HEK293 (cell line): ENCODE measurements around the gene CASP8.
"Not testable (repeated sequence)": the region's sequence is repeated elsewhere in the genome, so short reads cannot be mapped to it uniquely, and the experiment has no call there.

ENCODE experiments used
- CTCF ChIA-PET: fragments of 350-600 bp; formaldehyde crosslinking; extraction: SDS; loops from one replicate; lab custom pipeline; 2021; ENCODE audit warnings: antibody characterized with exemption; lab: Yijun Ruan, JAX
- POLR2A ChIA-PET: fragments of 300-600 bp; formaldehyde crosslinking; extraction: SDS; loops from one replicate; lab custom pipeline; 2020; ENCODE audit warnings: antibody characterized with exemption, inconsistent platforms; lab: Yijun Ruan, JAX
- H3K27ac ChIP-seq: fragments of 200-500 bp; sonication (Bioruptor generic); 2 replicates; pipeline ENCODE4 v1.5.1; 2014; ENCODE audit warnings: low read depth, low read length, control low read depth, inconsistent platforms; ENCODE audit errors: extremely low read depth
- H3K36me3 ChIP-seq, 2 experiments: fragments of 200-500 bp in 1 of 2; sonication (Bioruptor generic) in 1 of 2; 1 replicate in 1 of 2; 2 replicates in 1 of 2; pipeline ENCODE4 v1.5.1; 2014 to 2017; ENCODE audit warnings: inconsistent platforms in 2 of 2, low read length in 2 of 2; ENCODE audit not compliant: control insufficient read depth in 2 of 2, insufficient read depth in 1 of 2
- H3K4me1 ChIP-seq: fragments of 200-500 bp; sonication (Bioruptor generic); 2 replicates; pipeline ENCODE4 v1.5.1; 2014; ENCODE audit warnings: mild to moderate bottlenecking, low read length, inconsistent platforms; ENCODE audit not compliant: control insufficient read depth, insufficient read depth
- H3K4me3 ChIP-seq: 2 replicates; pipeline ENCODE4 v1.5.1; 2011; ENCODE audit warnings: low read depth, mild to moderate bottlenecking, control low read depth, low read length, moderate library complexity
- H3K9me3 ChIP-seq: fragments of 200-500 bp; sonication (Bioruptor generic); 2 replicates; pipeline ENCODE4 v1.5.1; 2014; ENCODE audit warnings: low read depth, low read length, inconsistent platforms; ENCODE audit not compliant: control insufficient read depth, insufficient read depth
- BCL11A ChIP-seq: fragments of 450-650 bp; formaldehyde crosslinking; IDR thresholded peaks from 2 replicates; pipeline ENCODE4 v1.5.1; 2016; ENCODE audit warnings: low read depth, missing biosample characterization, missing genetic modification characterization
- GLI2 ChIP-seq: fragments of 450-650 bp; formaldehyde crosslinking; IDR thresholded peaks from 2 replicates; pipeline ENCODE4; 2017; ENCODE audit warnings: missing biosample characterization, missing genetic modification characterization, low read depth, borderline replicate concordance
- ZFHX2 ChIP-seq: fragments of 450-650 bp; formaldehyde crosslinking; conservative IDR thresholded peaks from 2 replicates; pipeline ENCODE4 v1.5.1; 2016; ENCODE audit warnings: missing biosample characterization, missing genetic modification characterization
- ZNF202 ChIP-seq: fragments of 450-650 bp; formaldehyde crosslinking; IDR thresholded peaks from 2 replicates; pipeline ENCODE4 v1.5.1; 2016; ENCODE audit warnings: missing biosample characterization, missing genetic modification characterization, borderline replicate concordance
- ZNF211 ChIP-seq: fragments of 450-650 bp; formaldehyde crosslinking; IDR thresholded peaks from 2 replicates; pipeline ENCODE4 v1.5.1; 2016; ENCODE audit warnings: low read depth, missing biosample characterization, missing genetic modification characterization
- ZNF221 ChIP-seq: fragments of 450-650 bp; formaldehyde crosslinking; IDR thresholded peaks from 2 replicates; pipeline ENCODE4 v1.5.1; 2017; ENCODE audit warnings: missing biosample characterization, missing genetic modification characterization, borderline replicate concordance
- ZNF239 ChIP-seq: fragments of 450-650 bp; formaldehyde crosslinking; IDR thresholded peaks from 2 replicates; pipeline ENCODE4 v1.5.1; 2016; ENCODE audit warnings: missing biosample characterization, missing genetic modification characterization
- ZNF561 ChIP-seq: fragments of 450-650 bp; IDR thresholded peaks from 2 replicates; pipeline ENCODE4 v1.5.1; 2018; ENCODE audit warnings: missing biosample characterization, missing genetic modification characterization, borderline replicate concordance
- ZNF571 ChIP-seq: fragments of 450-650 bp; formaldehyde crosslinking; IDR thresholded peaks from 2 replicates; pipeline ENCODE4 v1.5.0; 2017; ENCODE audit warnings: missing biosample characterization, missing genetic modification characterization
- ZNF639 ChIP-seq: fragments of 450-650 bp; formaldehyde crosslinking; IDR thresholded peaks from 2 replicates; pipeline ENCODE4 v1.5.1; 2016; ENCODE audit warnings: missing biosample characterization, missing genetic modification characterization
- ZNF792 ChIP-seq: fragments of 450-650 bp; formaldehyde crosslinking; IDR thresholded peaks from 2 replicates; pipeline ENCODE4 v1.5.1; 2016; ENCODE audit warnings: missing biosample characterization, missing genetic modification characterization
- TF ChIP-seq, protein P1 (sequence below): fragments of 450-650 bp; formaldehyde crosslinking; IDR thresholded peaks from 2 replicates; pipeline ENCODE4 v1.5.1; 2016; ENCODE audit warnings: missing biosample characterization, missing genetic modification characterization
- TF ChIP-seq, protein P2 (sequence below): fragments of 450-650 bp; formaldehyde crosslinking; IDR thresholded peaks from 2 replicates; pipeline ENCODE4 v1.5.1; 2016; ENCODE audit warnings: missing biosample characterization, missing genetic modification characterization

CASP8 gene

DNA sequence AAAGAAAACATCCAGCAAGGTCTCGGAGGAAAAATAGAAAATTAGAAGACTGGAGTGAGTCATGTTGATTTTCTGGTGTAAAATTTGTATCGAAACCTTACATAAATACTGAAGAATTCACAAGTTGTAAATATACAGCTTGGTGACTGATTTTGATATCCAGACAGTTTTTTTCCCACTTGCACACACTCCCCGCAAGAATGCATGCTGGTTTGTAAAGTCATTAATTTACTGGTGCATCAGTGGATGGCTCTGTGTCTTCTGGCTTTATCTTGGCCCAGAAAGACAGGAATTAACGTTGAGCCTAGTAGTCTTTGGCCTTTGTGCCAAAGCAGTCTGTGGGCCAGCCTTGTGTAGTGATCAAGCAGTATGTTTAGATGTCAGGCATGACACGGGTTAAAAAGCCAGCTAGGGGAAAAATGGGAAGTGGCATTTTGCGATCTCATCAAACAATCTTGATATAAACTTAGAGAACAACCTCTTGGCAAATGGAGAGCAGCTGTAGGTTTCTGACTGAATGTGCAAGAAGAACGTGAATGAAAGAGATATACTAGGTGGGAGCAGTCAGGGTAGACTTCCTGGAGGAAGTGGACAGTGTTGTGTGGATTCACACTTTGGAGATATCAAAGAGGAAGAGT, 22.7 kb upstream of the CASP8 start:
- TF ChIP-seq ZFHX2 (tag by site-specific recombination), result no peak
- no peak for TF ChIP-seq ZNF239 (tag by site-specific recombination)
- TF ChIP-seq ZNF639 (tag by site-specific recombination), result no peak
- TF ChIP-seq ZNF202 (tag by site-specific recombination), result no peak
- no peak for TF ChIP-seq ZNF561
- no peak for TF ChIP-seq BCL11A (tag by site-specific recombination)
- TF ChIP-seq, protein P1, sequence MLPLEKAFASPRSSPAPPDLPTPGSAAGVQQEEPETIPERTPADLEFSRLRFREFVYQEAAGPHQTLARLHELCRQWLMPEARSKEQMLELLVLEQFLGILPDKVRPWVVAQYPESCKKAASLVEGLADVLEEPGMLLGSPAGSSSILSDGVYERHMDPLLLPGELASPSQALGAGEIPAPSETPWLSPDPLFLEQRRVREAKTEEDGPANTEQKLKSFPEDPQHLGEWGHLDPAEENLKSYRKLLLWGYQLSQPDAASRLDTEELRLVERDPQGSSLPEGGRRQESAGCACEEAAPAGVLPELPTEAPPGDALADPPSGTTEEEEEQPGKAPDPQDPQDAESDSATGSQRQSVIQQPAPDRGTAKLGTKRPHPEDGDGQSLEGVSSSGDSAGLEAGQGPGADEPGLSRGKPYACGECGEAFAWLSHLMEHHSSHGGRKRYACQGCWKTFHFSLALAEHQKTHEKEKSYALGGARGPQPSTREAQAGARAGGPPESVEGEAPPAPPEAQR, result no peak
- no peak for TF ChIP-seq ZNF221
- TF ChIP-seq ZNF792, result no peak
- TF ChIP-seq GLI2 (tag by site-specific recombination), result no peak
- H3K4me1 ChIP-seq, result no peaks in the 10 kb centered on the region
- H3K9me3 ChIP-seq, result no peaks in the 10 kb centered on the region
- H3K36me3 ChIP-seq, result peaks cover 0 to 20% of the 10 kb centered on the region in 2 experiments; a peak in 1 of 3 replicates
- ChIA-PET CTCF (interaction anchor here (0.6 to 1.9 kb wide), 8 partner anchors 27 to 215 kb away, joined by 3 to 21 read pairs (median 3); no protein-coding TSS in a partner anchor), POLR2A (no interaction called here)
- no peak overlapping the region for H3K4me3 ChIP-seq
- H3K27ac ChIP-seq, result no peak overlapping the region

- H3K4me3 ChIP-seq, H3K27ac ChIP-seq, H3K9me3 ChIP-seq, POLR2A ChIA-PET, H3K4me1 ChIP-seq: not testable (repeated sequence)
- H3K36me3 ChIP-seq, result peaks cover 0 to 20% of the 10 kb centered on the region in 2 experiments; a peak in 1 of 3 replicates
- CTCF ChIA-PET, result interaction anchor here (0.6 to 0.7 kb wide), 2 partner anchors 34 to 58 kb away, joined by 3 read pairs; no protein-coding TSS in a partner anchor
Observed at GRCh38 chr2:201239167-201239935, 21.0 kb upstream of the CASP8 start.

DNA sequence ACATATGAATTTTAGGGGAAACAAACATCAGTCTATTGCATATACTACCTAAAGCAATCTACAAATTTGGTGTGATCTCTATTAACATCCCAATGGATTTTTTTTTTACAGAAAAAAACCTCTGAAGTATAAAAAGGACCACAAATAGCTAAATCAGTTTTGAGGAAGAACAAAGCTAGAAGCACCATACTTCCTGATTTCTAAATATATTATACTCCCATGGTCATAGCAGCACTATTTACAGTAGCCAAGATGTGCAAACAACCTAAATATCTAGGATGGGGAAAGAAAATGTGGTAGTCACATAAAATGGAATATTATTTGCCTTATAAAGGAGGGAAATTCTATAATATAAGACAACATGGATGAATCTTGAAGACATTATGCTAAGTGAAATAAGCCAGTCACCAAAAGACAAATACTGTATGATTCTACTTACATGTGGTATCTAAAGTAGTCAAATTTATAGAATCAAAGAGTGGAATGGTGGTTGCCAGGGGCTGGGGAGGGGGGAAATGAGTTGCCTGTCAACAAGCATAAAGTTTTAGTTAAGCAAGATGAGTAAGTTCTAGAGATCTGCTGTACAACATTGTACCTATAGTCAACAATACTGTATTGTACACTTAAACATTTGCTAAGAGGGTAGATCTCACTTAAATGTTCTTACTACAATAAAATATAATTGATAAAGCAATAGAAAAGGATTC, 17.6 kb upstream of the CASP8 start:
- Histone ChIP-seq H3K4me3 (no peak overlapping the region), H3K4me1 (no peaks in the 10 kb centered on the region), H3K9me3 (no peaks in the 10 kb centered on the region), H3K27ac (no peak overlapping the region), H3K36me3 (peaks cover 0 to 16% of the 10 kb centered on the region in 2 experiments; a peak in 1 of 3 replicates)
- POLR2A ChIA-PET, result no interaction called here
- CTCF ChIA-PET, result interaction anchor here (0.7 to 1.6 kb wide), 4 partner anchors 10 to 160 kb away, joined by 3 to 9 read pairs (median 5); partner anchors contain the start of gene CASP10
- TF ChIP-seq ZNF571 (tag by site-specific recombination), result no peak
- no peak for TF ChIP-seq ZNF211 (tag by site-specific recombination)

DNA sequence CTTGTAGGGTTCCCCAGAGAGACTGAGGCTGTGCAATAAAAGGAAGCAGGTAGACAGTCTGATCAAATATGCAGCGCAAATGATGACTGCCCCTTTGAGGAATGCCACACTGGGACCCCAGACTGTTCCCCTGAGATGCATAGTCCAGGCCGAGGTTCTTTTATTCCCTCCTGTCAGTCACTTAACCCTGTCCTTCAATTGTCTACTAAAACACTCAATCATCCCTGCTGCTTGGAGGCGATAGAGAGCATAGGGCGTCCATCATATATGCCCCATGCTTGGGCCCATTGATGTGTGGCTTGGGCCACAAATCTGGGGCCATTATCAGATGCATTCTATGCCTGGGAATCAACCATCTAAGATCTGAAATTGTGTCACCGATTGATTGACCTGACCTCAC, 15.5 kb upstream of the CASP8 start:
- no peaks in the 10 kb centered on the region for H3K9me3 ChIP-seq
- H3K4me3 ChIP-seq, result no peak overlapping the region
- no peaks in the 10 kb centered on the region for H3K4me1 ChIP-seq
- ChIA-PET CTCF (interaction anchor here (0.8 to 1.5 kb wide), 2 partner anchors 10 to 119 kb away, joined by 3 to 4 read pairs; no protein-coding TSS in a partner anchor), POLR2A (no interaction called here)
- TF ChIP-seq, protein P2, sequence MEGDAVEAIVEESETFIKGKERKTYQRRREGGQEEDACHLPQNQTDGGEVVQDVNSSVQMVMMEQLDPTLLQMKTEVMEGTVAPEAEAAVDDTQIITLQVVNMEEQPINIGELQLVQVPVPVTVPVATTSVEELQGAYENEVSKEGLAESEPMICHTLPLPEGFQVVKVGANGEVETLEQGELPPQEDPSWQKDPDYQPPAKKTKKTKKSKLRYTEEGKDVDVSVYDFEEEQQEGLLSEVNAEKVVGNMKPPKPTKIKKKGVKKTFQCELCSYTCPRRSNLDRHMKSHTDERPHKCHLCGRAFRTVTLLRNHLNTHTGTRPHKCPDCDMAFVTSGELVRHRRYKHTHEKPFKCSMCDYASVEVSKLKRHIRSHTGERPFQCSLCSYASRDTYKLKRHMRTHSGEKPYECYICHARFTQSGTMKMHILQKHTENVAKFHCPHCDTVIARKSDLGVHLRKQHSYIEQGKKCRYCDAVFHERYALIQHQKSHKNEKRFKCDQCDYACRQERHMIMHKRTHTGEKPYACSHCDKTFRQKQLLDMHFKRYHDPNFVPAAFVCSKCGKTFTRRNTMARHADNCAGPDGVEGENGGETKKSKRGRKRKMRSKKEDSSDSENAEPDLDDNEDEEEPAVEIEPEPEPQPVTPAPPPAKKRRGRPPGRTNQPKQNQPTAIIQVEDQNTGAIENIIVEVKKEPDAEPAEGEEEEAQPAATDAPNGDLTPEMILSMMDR (tag by site-specific recombination), result no peak
- H3K36me3 ChIP-seq, result peaks cover 0 to 8% of the 10 kb centered on the region in 2 experiments; a peak in 1 of 3 replicates
- H3K27ac ChIP-seq, result no peak overlapping the region
